Esophagus squamous epithelium (tissue), 4 donors: Measurements from ENCODE around the gene SDHAF2.

Experiments
- CTCF ChIP-seq, 6 experiments: fragments of 450-650 bp in 4 of 6; fragments of 200-600 bp in 2 of 6; sonication (generic) in 2 of 6; IDR thresholded peaks; one replicate each; pipeline ENCODE4 v1.5.1; 2016 to 2019; ENCODE audit warnings: antibody characterized with exemption in 6 of 6, mild to moderate bottlenecking in 4 of 6, moderate library complexity in 4 of 6
- POLR2A ChIP-seq, 4 donors: fragments of 450-650 bp; IDR thresholded peaks; one replicate each; pipeline ENCODE4 v1.6.1; 2017; ENCODE audit warnings: antibody characterized with exemption in 4 of 4, mild to moderate bottlenecking in 4 of 4, moderate library complexity in 3 of 4

DNA sequence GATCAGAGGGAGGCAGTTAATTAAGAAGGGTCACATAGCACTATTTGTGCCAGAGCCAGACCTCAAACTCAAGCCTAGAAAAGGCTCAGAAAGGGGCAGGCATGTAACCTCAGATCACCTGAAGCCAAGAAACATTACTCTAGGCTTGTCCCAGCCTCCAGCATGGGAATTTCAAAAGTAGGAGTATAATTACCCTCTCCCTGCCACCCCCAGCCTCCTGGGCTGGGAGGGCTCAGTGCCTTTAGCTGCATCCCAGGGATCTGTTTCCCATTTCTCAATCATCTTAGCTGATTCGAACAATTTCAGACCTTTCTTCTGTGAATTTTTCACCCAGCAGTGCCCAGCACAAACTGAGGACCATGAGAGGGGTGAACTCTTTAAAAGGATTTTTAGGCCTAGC, 45.5 kb downstream of the SDHAF2 start:
- TF ChIP-seq CTCF (IDR thresholded peaks at IDR 0.05) (no peak), POLR2A (IDR thresholded peaks at IDR 0.05) (no peak)
